ENCODE measurements around the gene SH2D1A. TPM values are rescaled to one million over a fixed set of nuclear protein-coding genes. Genes with fewer than 3 reads are reported as not detected.

Gene SH2D1A
- total RNA-seq, 4 donors from 2014 or later, result 0.19 to 0.25 TPM; not detected in 2

GRCh38 chrX:124347242-124347641, 879 bp downstream of the SH2D1A start:
- TF ChIP-seq POLR2A (IDR thresholded peaks at IDR 0.05), result no peak
- no peak for TF ChIP-seq CTCF (IDR thresholded peaks at IDR 0.05)
- WGBS, 2 donors, result 24 to 51% methylated on average over 5 of the region's 5 CpGs
- intact Hi-C loops (cut with DNase I; ENCODE audit: low total_unique reads), result no loop called here
- H3K4me3 ChIP-seq (ENCODE audit: low read depth, poor library complexity, severe bottlenecking), result no peak overlapping the region
- no peak for DNase-seq (ENCODE audit: low spot score in 2 of 2)

- DNase-seq (ENCODE audit: low spot score in 2 of 2), result no peak
- 53 to 65% methylated on average over 5 of the region's 5 CpGs for WGBS, 2 donors
- intact Hi-C loops (cut with DNase I; ENCODE audit: low total_unique reads), result no loop called here
- H3K4me3 ChIP-seq (ENCODE audit: low read depth, poor library complexity, severe bottlenecking), result no peak overlapping the region
- TF ChIP-seq CTCF (IDR thresholded peaks at IDR 0.05), result no peak
These were observed 1.8 kb downstream of the SH2D1A start for GRCh38 chrX:124348182-124348581.

- no peak for DNase-seq (ENCODE audit: low spot score in 2 of 2)
- 91 to 92% methylated on average over 6 of the region's 6 CpGs for WGBS, 2 donors
- TF ChIP-seq CTCF (IDR thresholded peaks at IDR 0.05), result no peak
- no peak for TF ChIP-seq POLR2A (IDR thresholded peaks at IDR 0.05)
- intact Hi-C loops (cut with DNase I; ENCODE audit: low total_unique reads), result no loop called here
- H3K4me3 ChIP-seq (ENCODE audit: low read depth, poor library complexity, severe bottlenecking), result no peak overlapping the region
These were observed 2.6 kb downstream of the SH2D1A start for GRCh38 chrX:124348885-124349453.

GRCh38 chrX:124354648-124355047, 8.3 kb downstream of the SH2D1A start:
- TF ChIP-seq CTCF (IDR thresholded peaks at IDR 0.05) (no peak), POLR2A (IDR thresholded peaks at IDR 0.05) (no peak)
- H3K4me3 ChIP-seq (ENCODE audit: low read depth, poor library complexity, severe bottlenecking), result no peak overlapping the region
- WGBS, 2 donors, result 53 to 63% methylated on average over 2 of the region's 2 CpGs
- no peak for DNase-seq (ENCODE audit: low spot score in 2 of 2)
- intact Hi-C loops (cut with DNase I; ENCODE audit: low total_unique reads), result no loop called here

GRCh38 chrX:124358800-124359383, 12.5 kb downstream of the SH2D1A start:
- no peak overlapping the region for H3K4me3 ChIP-seq (ENCODE audit: low read depth, poor library complexity, severe bottlenecking)
- intact Hi-C loops (cut with DNase I; ENCODE audit: low total_unique reads), result no loop called here
- WGBS, 2 donors, result 65 to 77% methylated on average over 3 of the region's 3 CpGs
- no peak for TF ChIP-seq CTCF (IDR thresholded peaks at IDR 0.05)
- no peak for TF ChIP-seq POLR2A (IDR thresholded peaks at IDR 0.05)
- DNase-seq (ENCODE audit: low spot score in 2 of 2), result no peak

GRCh38 chrX:124362072-124362471, 15.7 kb downstream of the SH2D1A start:
- 60 to 91% methylated on average over 2 of the region's 2 CpGs for WGBS, 2 donors
- intact Hi-C loops (cut with DNase I; ENCODE audit: low total_unique reads), result no loop called here

More at GRCh38 chrX:124362072-124362471, 15.7 kb downstream of the SH2D1A start:
- no peak for TF ChIP-seq POLR2A (IDR thresholded peaks at IDR 0.05)
- TF ChIP-seq CTCF (IDR thresholded peaks at IDR 0.05), result no peak
- H3K4me3 ChIP-seq (ENCODE audit: low read depth, poor library complexity, severe bottlenecking), result no peak overlapping the region
- no peak for DNase-seq (ENCODE audit: low spot score in 2 of 2)

All from lower leg skin (tissue), 4 donors.